Fibroblast of skin of right quadriceps (primary cell): ENCODE data around the gene LPAR6.
"Not testable (repeated sequence)": the region's sequence is repeated elsewhere in the genome, so short reads cannot be mapped to it uniquely, and the experiment has no call there.

Source experiments
- DNase-seq: peaks from one replicate; pipeline ENCODE4 v3.0.0-alpha.2; 2013

The LPAR6 gene, protein sequence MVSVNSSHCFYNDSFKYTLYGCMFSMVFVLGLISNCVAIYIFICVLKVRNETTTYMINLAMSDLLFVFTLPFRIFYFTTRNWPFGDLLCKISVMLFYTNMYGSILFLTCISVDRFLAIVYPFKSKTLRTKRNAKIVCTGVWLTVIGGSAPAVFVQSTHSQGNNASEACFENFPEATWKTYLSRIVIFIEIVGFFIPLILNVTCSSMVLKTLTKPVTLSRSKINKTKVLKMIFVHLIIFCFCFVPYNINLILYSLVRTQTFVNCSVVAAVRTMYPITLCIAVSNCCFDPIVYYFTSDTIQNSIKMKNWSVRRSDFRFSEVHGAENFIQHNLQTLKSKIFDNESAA

DNA sequence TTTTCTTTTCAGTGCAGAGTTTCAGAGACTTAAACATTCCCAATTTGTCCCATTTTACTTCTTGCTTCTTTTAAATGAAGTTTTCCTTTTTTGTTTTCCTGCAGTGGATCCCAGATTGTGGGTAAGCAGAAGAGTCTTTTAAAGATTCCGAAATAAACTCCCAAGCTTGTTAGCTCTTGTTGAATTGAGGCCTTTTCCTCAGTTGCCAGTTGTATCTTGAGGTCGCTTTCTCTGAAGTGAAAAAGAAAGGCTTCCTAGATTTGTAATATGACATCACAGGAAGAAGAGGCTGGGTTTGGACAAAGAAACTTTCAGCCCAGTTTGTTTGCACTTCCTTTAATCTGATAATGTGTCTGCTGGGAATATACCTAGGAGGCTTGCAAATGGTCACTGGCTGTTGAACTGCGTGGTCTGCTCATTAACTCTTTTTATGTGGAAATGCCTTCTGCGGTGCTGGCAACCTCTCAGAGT is at the start of gene LPAR6:
TSS of gene LPAR6 (minus strand) at position 233 of the 471 bp plus-strand sequence. CDS start 690 bp downstream, outside the sequence.
- DNase-seq, result peak; percentile 52

DNA sequence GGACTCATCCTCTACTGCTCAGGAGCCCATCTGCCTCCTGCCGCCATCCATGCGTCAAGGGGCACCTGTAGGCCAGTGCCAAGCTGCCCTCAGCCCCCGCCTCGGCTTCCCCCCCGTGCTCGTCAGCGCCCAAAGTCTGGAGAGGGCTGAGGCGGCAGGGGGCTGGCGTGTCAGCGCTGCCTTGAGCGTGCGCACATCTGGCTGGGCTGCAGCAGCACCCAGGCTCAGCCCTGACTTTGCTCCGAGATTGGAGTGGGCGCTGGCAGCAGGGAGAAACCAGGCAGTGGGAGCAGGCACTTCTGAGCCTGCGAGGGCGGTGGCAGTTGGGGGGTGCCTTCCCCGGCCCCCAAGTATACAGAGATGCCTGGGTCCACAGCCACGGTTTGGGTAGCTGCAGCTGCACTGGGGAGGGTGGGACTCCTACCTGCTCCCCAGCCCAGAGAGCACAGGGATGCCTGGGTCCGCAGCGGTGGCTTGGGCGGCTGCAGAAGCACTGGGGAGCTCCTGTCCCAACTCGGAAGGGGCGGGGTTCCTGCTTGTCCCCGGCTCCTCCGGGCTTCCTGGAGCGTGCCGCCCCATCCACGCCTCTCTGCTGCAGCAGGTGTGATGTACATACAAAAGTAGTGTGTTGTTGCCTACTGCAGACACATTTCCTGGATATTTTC is 44.8 kb upstream of the LPAR6 start:
- no peak for DNase-seq

DNA sequence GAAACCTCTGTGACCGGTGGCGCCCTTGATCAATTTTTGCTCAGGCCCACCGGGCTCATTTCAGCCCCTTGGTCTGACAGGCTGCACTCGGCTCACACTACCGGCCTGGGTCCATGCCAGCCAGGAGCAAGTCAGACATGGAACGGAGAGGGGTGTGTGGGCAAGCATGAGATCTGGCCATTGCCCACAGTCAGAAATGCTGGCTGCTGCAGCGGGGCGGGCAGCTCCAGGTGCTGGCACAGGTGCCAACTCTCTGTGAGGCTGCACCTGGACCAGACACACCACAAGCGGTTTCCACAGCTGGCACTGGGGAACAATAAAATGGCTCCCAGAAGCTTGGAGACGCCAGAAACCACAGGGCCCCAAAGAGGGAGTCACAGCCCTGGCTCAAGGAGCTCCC is 43.6 kb upstream of the LPAR6 start:
- DNase-seq, result no peak

- peak; percentile 76 for DNase-seq
Observed at GRCh38 chr13:48451196-48451595, 38.3 kb upstream of the LPAR6 start.

GRCh38 chr13:48449656-48450055 is 36.7 kb upstream of the LPAR6 start:
- DNase-seq, result peak; percentile 13

DNA sequence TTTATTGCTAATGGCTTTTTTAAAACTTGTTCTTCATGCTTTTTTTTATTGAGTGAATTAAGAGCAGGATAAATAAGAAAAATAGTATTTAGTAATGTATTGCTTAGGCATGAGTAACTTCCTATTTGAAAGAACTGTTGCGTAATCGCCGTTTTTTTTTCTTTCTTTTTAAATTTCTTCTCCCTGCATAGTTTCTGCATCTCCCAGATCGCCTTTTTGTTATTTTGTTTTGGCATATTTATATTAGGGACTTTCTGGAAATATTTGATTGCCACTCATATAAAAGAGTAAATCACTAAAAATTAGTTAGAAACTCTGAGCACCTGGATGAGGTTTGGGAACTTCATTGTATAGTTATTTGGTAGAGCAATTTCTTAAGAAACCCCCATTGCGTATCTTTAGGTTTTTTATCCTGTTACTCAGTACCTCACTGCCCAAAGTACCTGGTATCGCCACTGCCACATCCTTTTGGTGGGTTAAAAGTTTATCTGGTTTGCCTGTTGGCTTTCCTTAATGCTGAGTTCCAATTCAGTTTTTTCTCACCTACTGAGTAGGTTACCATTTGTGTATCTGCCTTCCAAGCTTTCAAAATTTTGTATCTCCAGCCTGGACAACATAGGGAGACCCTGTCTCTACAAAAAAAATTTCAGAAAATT is 36.2 kb upstream of the LPAR6 start:
- DNase-seq, result peak; percentile 63

DNA sequence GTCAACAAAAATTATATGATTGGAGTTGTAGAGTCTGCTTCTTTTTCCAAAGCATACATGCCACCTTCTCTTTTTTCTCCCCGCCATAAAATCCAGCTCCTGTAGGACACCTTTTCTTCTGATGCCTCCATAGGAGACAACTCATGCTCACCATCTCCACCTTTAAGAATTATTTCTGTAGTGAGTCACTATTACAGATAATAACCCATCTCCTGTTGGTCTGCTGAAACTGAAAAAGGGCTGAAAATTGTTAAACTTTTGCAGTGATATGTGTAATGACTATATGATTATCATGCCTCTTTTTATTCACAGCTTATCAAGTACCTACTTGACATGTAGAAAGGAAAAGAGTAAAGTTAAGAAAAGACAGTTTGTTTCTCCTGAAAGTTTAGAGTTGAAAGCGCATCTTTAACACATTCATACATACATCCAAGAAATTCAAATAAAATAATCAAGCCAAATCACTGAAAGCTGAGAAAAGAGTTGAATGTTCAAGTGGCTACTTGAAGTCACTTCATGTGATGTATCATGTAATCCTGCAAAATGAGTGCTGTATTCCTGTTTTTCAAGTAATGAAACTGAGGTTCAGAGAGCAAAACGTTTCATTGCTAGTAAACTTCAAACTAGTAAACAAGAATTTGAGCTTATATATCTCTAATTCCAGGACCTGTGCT is 35.5 kb upstream of the LPAR6 start:
- no peak for DNase-seq

DNA sequence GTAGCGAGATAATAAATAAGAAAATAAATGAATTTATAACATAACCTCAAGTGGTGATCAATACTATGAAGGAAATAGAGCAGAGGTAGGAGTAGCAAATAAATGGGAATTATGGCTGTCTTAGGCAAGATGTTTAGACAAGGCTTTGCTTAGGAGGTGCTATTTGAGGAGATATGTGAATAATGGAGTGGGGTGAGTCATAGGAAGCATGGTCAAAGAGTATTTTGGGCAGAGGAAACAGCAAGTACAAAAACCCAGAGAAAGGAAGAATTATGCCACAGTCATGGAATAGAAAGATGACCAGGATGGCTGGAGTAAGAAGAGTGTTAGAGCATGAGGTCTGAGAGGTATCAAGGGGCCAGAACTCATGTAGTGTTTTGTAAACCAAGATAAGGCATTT is 33.6 kb upstream of the LPAR6 start:
- DNase-seq, result peak; percentile 65

DNA sequence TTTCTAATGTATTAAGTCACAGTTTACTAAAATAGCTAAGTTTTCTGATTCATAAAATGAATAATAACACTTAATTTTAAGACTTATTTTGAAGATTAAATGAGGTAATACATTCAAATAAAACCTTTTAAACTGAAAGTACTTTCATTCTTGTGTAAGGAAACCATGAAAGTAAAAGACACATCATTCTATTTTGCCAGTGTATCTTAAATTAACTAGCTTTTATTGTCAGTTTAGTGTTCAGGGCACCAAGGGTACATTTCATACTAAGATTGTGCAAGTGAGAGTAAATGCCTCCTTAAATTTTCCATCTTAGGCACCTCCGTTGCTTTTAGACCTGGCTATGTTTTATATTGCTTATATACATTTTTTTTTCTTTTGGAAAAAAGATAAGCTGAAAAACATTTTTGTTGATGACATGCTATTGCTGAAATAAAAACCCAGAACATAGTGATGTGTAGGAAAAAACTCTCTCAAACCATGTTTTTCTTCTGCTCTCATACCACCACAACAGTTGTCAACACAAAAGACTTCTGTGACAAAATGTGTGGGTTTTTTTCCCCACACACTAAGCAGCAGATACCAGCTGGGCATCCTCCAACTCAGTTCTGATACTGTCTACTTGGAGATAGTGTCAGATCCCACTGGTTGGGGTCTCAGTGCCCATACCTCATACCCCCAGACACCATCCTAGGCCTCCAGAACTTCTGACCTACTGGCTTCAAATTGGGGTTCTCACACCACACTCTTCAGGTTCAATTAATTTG is 30.7 kb upstream of the LPAR6 start:
- no peak for DNase-seq

DNA sequence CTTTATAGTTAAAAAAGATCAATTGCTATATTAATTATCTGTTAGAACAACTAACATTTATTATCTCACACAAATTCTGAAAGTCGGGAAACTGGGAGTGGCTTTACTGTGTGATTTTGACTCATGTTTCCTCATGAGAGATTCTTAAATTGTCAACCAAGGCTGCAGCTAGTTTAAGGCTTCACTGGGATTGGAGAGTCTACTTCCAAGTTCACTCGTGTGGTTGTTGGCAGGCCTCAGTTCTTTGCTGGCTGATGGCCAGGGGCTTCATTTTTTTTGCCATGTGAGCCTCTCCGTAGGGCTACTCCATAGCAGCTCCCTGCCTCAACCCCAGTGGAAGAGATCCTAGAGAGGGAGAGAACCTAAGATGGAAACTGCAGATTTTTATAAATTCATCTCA is 24.5 kb upstream of the LPAR6 start:
- peak; percentile 44 for DNase-seq

- no peak for DNase-seq
Observed at GRCh38 chr13:48436661-48437288, 23.9 kb upstream of the LPAR6 start.

- no peak for DNase-seq
Observed at GRCh38 chr13:48434200-48434599, 21.3 kb upstream of the LPAR6 start.

- DNase-seq, result peak; percentile 74
Observed at GRCh38 chr13:48431987-48432615, 19.2 kb upstream of the LPAR6 start.

DNA sequence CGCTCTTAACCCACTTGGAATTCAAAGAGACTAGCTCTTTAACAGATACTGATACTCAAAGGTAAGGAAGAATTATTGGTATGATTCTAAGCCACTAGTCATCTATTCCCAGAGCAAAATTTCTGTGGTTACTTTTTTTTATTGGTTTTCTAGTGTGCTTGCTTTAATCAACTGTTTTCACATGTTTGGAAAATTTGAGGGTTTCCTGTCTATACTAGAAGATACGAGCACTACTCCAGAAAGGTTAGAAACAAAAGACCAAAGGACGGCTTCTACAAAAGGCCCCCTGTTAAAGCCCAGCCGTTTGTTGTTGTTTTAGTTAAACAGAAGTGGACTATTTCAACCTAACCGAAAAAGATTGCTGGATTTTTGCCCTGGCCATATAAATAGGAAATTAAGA is 18.5 kb upstream of the LPAR6 start:
- peak; percentile 64 for DNase-seq

- no peak for DNase-seq
Observed at GRCh38 chr13:48429886-48430285, 17.0 kb upstream of the LPAR6 start.

DNA sequence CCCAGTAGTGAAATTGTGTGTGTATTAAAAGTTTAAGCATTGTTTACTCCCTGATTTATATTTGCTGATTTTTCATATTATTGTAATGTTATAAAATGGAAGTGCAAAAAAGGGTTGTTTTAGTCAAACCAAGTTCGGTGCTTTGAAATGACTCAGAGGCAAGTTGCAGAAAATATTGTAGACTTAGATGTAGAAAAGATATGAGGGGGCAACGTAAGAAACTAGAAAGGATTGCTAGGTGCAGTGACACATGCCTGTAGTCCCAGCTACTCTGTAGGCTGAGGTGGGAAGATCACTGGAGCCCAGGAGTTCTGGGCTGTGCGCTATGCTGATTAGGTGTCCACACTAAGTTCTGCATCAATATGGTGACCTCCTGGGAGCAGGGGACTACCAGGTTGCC is 16.1 kb upstream of the LPAR6 start:
- DNase-seq, result no peak

- DNase-seq, result not testable (repeated sequence)
Observed at GRCh38 chr13:48426755-48427298, 13.9 kb upstream of the LPAR6 start.

GRCh38 chr13:48426052-48426451 is 13.1 kb upstream of the LPAR6 start:
- DNase-seq, result no peak

GRCh38 chr13:48424212-48424611 is 11.3 kb upstream of the LPAR6 start:
- DNase-seq, result no peak

DNA sequence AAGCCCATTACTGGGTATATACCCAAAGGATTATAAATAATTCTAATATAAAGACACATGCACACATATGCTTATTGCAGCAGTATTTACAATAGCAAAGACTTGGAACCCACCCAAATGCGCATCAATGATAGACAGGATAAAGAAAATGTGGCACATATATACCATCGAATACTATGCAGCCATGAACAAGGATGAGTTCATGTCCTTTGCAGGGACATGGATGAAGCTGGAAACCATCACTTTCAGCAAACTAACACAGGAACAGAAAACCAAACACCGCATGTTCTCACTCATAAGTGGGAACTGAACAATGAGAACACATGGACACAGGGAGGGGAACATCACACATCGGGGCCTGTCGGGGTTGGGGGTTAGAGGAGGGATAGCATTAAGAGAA is 9.1 kb upstream of the LPAR6 start:
- not testable (repeated sequence) for DNase-seq

DNA sequence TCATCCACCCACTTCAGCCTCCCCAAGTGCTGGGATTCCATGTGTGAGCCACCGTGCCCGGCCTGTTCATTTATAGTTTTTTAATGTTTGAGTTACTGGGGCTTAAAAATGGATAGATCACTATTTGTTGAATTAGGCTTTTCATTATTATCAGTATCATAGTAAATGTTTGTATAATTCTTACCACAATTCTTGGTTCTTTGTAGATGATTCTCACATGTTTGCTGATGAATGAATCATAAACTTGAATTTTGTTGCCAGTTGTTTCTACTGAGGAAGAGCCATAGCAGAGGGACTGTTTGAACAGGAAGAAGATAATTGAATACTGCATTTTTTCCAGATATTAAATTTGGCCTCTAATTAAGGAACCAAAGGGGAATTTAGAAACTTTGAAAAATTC is 2.6 kb upstream of the LPAR6 start:
- DNase-seq, result no peak
